Activated CD8-positive, alpha-beta memory T cell treated with anti-CD3 and anti-CD28 coated beads, Interleukin-2, amount 50 U/mL, for 1 hour (primary cell): ENCODE data around the gene FRY.

Experiments used
- DNase-seq: peaks from one replicate; pipeline ENCODE4 v3.0.0-alpha.2; 2020; ENCODE audit errors: extremely low read depth

The FRY gene

GRCh38 chr13:32134241-32135055 is 102.9 kb downstream of the FRY start:
- DNase-seq, result no peak

DNA sequence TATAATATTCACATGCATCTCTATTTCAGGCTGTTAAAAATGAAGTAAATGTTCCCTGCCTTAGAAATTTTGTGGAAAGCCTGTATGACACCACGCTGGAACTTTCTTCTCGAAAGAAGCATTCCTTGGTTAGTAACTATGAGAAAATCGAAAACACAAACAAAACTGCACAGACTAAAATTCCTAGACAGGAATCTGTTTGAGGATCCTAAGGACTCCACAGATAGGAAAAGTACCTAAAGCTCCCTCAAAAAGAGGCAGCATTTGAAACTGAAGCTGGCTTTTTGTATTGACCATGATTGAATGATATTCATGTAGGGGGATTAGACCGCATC is 103.4 kb downstream of the FRY start:
- DNase-seq, result no peak

GRCh38 chr13:32135655-32136054 is 104.1 kb downstream of the FRY start:
- DNase-seq, result no peak

GRCh38 chr13:32136061-32136460 is 104.5 kb downstream of the FRY start:
- DNase-seq, result no peak

GRCh38 chr13:32136716-32137115 is 105.1 kb downstream of the FRY start:
- DNase-seq, result no peak

GRCh38 chr13:32139251-32139650 is 107.7 kb downstream of the FRY start:
- DNase-seq, result no peak

DNA sequence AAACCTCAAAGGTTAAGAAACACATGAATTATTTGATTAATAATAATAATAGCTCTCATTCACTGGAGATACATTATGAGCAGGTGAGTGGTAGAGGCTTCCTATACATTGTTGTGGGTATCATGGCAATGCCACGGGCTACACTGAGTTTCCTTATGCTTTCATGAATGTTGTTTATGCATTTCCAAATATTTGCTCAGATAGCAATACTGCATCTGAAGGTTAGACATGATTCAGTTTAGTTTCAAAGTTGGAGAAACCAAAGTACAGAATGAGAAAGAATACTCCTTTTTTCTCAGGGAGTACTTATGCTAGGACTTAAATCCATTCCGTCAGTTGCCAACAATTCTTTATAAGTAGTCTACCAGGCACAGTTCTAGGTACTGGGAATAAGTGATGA is 108.5 kb downstream of the FRY start:
- DNase-seq, result no peak

GRCh38 chr13:32141462-32141861 is 109.9 kb downstream of the FRY start:
- DNase-seq, result no peak

DNA sequence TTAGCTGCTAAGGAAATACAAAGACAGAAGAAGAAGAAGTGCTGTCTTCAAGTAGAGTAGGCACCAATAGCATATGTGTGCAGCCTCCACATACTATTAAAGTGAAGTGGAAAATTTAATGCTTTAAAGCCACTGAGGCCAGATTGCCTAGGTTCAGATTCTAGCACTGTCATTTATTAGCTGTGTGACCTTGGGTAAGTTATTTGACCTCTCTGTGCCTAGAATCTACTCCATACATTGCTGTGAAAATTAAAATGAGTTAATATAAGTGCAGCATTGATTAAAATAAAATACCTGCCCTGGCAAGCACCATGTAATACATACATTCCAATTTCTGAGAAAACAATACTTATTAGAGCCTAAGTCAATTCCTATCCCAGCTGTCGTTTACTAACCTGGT is 110.5 kb downstream of the FRY start:
- no peak for DNase-seq

DNA sequence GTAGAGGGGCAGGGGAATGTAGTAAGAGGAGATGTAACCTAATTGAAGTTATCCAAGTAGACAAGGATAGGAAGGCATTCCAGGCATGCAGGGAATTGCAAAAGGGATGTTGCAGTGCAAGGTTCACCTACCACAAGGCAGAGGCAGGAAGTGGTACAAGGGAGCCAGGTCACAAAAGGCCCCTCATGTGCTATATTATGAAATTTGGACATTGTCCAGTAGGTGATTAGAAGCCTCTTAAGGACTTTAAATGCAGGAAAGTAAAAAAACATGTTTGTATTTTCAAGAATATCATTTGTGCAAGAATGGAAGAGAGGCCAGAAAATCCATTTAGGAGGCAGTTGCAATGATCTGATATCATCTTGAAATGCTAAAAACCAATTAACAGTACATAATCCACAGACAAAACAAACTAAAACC is 111.4 kb downstream of the FRY start:
- no peak for DNase-seq

GRCh38 chr13:32147193-32147592 is 115.6 kb downstream of the FRY start:
- DNase-seq, result no peak

GRCh38 chr13:32147976-32148375 is 116.4 kb downstream of the FRY start:
- no peak for DNase-seq

DNA sequence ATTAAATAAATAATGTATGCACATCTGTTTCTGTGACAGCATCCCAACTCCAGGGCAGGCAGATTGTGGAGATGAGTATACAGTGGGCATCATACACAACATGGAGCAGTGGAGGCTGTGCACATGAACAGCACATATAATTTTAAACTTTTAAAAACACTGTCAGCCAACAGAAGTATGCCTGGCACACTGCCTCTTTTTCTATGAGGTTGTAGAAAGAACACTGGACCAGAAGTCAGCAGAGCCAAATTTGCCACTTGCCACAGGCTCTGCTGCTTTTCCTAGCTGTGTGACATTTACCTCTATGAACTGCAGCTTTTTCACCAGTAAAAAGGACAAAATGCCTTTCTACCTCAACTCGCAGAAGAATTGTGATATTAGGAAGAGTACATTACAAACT is 118.7 kb downstream of the FRY start:
- no peak for DNase-seq

- no peak for DNase-seq
Observed at GRCh38 chr13:32150794-32151193, 119.2 kb downstream of the FRY start.

- DNase-seq, result no peak
Observed at GRCh38 chr13:32151240-32151639, 119.7 kb downstream of the FRY start.

GRCh38 chr13:32153056-32153455 is 121.5 kb downstream of the FRY start:
- no peak for DNase-seq

- no peak for DNase-seq
Observed at GRCh38 chr13:32159137-32159869, 127.7 kb downstream of the FRY start.

DNA sequence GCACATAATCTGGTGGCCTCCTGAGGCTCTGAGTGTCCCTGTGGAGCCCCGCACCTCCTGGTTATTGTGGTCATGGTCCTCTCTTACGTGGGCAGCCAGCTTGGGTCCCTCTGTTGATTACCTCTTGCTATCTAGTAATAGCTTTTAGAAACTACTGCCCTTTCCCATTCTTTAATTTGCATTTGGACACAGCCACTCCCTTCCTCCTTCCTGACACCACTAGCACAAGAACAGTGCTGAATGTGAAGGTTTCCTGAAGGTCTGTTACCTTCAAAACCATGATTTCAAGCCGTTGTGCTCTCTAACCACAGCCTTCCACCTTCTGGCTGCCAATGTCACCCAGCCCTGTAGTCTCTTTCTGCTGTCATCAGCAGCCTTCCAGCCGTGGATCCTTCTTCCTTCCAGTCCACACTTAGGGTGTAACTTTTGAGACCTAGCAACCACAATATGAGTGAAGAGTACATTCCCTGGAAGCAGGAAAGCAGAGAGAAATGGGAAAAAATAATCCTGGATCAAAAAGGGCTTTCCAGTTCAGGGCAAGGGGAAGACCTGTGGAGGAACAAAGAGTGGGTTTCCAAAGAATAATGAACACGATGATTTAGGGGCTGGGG is 130.9 kb downstream of the FRY start:
- no peak for DNase-seq

GRCh38 chr13:32164622-32165268 is 133.2 kb downstream of the FRY start:
- DNase-seq, result no peak

GRCh38 chr13:32165796-32166195 is 134.2 kb downstream of the FRY start:
- DNase-seq, result no peak

DNA sequence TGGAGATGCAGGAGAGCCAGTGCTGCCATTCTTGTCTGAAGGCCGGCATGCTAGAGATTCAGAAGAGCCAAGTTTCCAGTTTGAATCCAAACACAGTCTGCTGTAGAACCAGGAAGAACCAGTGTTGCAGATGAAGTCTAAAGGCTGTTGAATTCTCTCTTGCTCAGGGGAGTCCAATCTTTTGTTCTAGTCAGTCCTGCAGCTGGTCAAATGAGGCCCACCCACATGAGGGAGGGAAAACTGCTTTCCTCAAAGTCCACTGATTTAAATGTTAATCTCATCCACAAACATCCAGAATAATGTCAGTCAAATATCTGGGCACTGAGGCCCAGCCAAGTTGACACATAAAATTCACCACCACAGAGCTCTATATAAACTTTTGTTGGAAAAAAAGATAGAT is 136.6 kb downstream of the FRY start:
- no peak for DNase-seq

- no peak for DNase-seq
Observed at GRCh38 chr13:32170841-32171240, 139.3 kb downstream of the FRY start.

GRCh38 chr13:32173881-32174280 is 142.3 kb downstream of the FRY start:
- no peak for DNase-seq
